Measurements from ENCODE around the gene TAS2R43. TPM values are rescaled to one million over a fixed set of nuclear protein-coding genes. Genes with fewer than 3 reads are reported as not detected.

TAS2R43 gene
- total and polyA plus RNA-seq, 2 of the 8 experiments (the other 6 are each of a cell fraction or from before 2014, with no cell fraction given), result 0.18 TPM; not detected in 1

DNA sequence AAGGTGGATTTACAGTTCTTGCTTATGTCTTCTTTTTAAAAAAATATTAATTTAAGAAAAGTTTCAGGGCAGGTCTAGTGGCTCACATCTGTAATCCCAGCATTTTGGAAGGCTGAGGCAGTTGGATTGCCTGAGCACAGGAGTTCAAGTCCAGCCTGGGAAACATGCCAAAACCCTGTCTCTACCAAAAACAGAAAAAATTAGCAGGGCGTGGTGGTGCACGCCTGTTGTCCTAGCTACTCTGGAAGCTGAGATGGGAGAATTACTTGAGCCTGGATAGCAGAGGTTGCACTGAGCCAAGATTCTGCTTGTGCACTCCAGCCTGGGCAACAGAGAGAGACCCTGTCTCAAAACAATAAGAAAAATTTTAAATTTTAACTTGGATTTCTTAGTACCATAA is 24.6 kb downstream of the TAS2R43 start:
- DNase-seq (ENCODE audit: low read depth in 1 of 2, low spot score in 2 of 2) (no peak), FAIRE-seq (no peak)
- Histone ChIP-seq H3K4me1 (replicated peaks in 1 of 4; ENCODE audit: control insufficient read depth in 3 of 4, insufficient read depth in 4 of 4, low read length in 3 of 4) (peaks cover 0 to 5% (median 0%) of the 10 kb centered on the region in 4 experiments; a peak in 2 of 7 replicates), H2BK20ac (ENCODE audit: low read length) (no peak overlapping the region), H2BK120ac (replicated peaks; ENCODE audit: low read depth, low read length) (no peak overlapping the region), H3K14ac (ENCODE audit: insufficient read length) (no peak overlapping the region), H3K27me3 (replicated peaks in 1 of 4; ENCODE audit: control insufficient read depth in 3 of 4, extremely low read depth in 1 of 4, insufficient read depth in 3 of 4, low read length in 3 of 4) (no peaks in the 10 kb centered on the region), H4K91ac (replicated peaks; ENCODE audit: insufficient read length, low read length) (no peak overlapping the region), H4K20me1 (replicated peaks in 1 of 2; ENCODE audit: control insufficient read depth in 1 of 2, insufficient read depth in 2 of 2, low read length in 2 of 2) (peaks cover 0 to 3% of the 10 kb centered on the region in 2 experiments), H3K18ac (ENCODE audit: extremely low read depth, low read length) (no peak overlapping the region), H3K79me1 (ENCODE audit: low read depth, low read length) (no peaks in the 10 kb centered on the region), H3K4me3 (ENCODE audit: extremely low read depth in 1 of 4, insufficient read depth in 2 of 4, low read depth in 3 of 4, low read length in 4 of 4) (no peak overlapping the region), H4K8ac (ENCODE audit: extremely low read depth, insufficient read depth, low read length) (no peak overlapping the region), H3K9ac (replicated peaks in 1 of 4; ENCODE audit: extremely low read depth in 1 of 4, low read depth in 3 of 4, low read length in 3 of 4) (no peak overlapping the region), H3K56ac (replicated peaks; ENCODE audit: insufficient read length, low read depth, low read length) (no peak overlapping the region), H3K36me3 (ENCODE audit: control insufficient read depth in 2 of 4, insufficient read depth in 4 of 4, low read length in 3 of 4) (no peaks in the 10 kb centered on the region), H3K9me3 (ENCODE audit: insufficient read depth in 2 of 2, low read depth in 1 of 2, low read length in 1 of 2) (no peaks in the 10 kb centered on the region), H3K23ac (ENCODE audit: insufficient read length) (no peak overlapping the region), H3K23me2 (ENCODE audit: low read depth, low read length) (no peaks in the 10 kb centered on the region), H2BK15ac (ENCODE audit: low read length) (no peak overlapping the region), H3K4ac (replicated peaks; ENCODE audit: insufficient read length, low read depth, low read length) (no peak overlapping the region), H2AK5ac (ENCODE audit: low read depth, low read length) (no peak overlapping the region), H3K4me2 (ENCODE audit: insufficient read depth in 1 of 2, low read depth in 2 of 2, low read length in 2 of 2) (no peak overlapping the region), H4K5ac (ENCODE audit: insufficient read length, low read depth, low read length) (no peak overlapping the region), H2BK5ac (ENCODE audit: low read depth, low read length) (no peak overlapping the region), H2BK12ac (ENCODE audit: low read depth, low read length) (no peak overlapping the region), H3K27ac (ENCODE audit: low read depth, low read length) (no peak overlapping the region), H2AFZ (ENCODE audit: low read length) (no peak overlapping the region), H3K79me2 (ENCODE audit: control insufficient read depth in 1 of 2, insufficient read depth in 2 of 2, low read length in 2 of 2) (no peaks in the 10 kb centered on the region)
- WGBS, 2 experiments (ENCODE audit: extremely low coverage in 1 of 2, insufficient coverage in 1 of 2, insufficient read length in 1 of 2, insufficient replicate concordance in 2 of 2, low coverage in 1 of 2, low lambda C conversion rate in 2 of 2, missing lambda C conversion rate in 1 of 2), result 63% methylated on average over 2 of the region's 2 CpGs; no CpG with 5 or more reads in 1 of the 2 experiments
- TF ChIP-seq, protein P1, sequence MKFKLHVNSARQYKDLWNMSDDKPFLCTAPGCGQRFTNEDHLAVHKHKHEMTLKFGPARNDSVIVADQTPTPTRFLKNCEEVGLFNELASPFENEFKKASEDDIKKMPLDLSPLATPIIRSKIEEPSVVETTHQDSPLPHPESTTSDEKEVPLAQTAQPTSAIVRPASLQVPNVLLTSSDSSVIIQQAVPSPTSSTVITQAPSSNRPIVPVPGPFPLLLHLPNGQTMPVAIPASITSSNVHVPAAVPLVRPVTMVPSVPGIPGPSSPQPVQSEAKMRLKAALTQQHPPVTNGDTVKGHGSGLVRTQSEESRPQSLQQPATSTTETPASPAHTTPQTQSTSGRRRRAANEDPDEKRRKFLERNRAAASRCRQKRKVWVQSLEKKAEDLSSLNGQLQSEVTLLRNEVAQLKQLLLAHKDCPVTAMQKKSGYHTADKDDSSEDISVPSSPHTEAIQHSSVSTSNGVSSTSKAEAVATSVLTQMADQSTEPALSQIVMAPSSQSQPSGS (IDR thresholded peaks at IDR 0.05; ENCODE audit: low read length), result no peak
- TF ChIP-seq SIX5 (IDR thresholded peaks at IDR 0.05; ENCODE audit: low read depth, low read length) (no peak), POLR2A (IDR thresholded peaks at IDR 0.05; ENCODE audit: control extremely low read depth in 1 of 2, low read depth in 2 of 2, low read length in 2 of 2) (no peak), TBP (IDR thresholded peaks at IDR 0.05; ENCODE audit: low read depth, low read length) (no peak)
- ChIA-PET POLR2A (ENCODE audit: partially characterized antibody) (no interaction called here), CTCF (ENCODE audit: partially characterized antibody) (no interaction called here)

Measured in H1 (cell line).